ENCODE measurements around the gene TBATA. TPM values are rescaled to one million over a fixed set of nuclear protein-coding genes. Genes with fewer than 3 reads are reported as not detected.
A peak's percentile ranks its signal among the peaks of the same experiment; 100 is the strongest.

TBATA gene
- total and polyA plus RNA-seq, 10 donors, result 0.45 to 2.9 (median 0.63) TPM; not detected in 2

DNA sequence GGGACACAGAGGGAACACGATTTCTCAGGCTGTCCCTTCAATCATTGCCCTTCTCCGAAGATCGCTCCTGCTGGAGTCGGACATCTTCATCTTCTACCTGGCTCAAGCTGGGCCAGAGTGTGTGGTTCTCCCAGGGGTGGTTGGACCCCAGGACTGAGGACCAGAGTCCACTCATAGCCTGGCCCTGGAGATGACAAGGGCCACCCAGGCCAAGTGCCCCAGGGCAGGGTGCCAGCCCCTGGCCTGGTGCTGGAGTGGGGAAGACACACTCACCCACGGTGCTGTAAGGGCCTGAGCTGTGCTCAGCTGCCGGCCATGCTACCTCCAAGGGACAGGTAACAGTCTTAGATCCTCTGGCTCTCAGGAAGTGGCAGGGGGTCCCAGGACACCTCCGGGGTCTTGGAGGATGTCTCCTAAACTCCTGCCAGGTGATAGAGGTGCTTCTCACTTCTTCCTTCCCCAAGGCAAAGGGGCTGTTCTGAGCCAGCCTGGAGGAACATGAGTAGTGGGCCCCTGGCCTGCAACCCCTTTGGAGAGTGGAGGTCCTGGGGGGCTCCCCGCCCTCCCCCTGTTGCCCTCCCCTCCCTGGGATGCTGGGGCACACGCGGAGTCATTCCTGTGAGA, 23.3 kb downstream of the TBATA start:
- Histone ChIP-seq H3K27ac (no peak overlapping the region), H3K36me3 (no peaks in the 10 kb centered on the region), H3K4me3 (no peak overlapping the region), H3K9me3 (peaks cover 0 to 15% (median 12%) of the 10 kb centered on the region in 8 donors), H3K4me1 (peaks cover 0 to 8% (median 0%) of the 10 kb centered on the region in 6 donors), H3K27me3 (replicated peaks in 1 of 7) (peaks cover 0 to 13% (median 0%) of the 10 kb centered on the region in 7 donors)
- TF ChIP-seq POLR2A (IDR thresholded peaks at IDR 0.05) (no peak), POLR2AphosphoS5 (IDR thresholded peaks at IDR 0.05) (no peak)
- TF ChIP-seq, protein P1, sequence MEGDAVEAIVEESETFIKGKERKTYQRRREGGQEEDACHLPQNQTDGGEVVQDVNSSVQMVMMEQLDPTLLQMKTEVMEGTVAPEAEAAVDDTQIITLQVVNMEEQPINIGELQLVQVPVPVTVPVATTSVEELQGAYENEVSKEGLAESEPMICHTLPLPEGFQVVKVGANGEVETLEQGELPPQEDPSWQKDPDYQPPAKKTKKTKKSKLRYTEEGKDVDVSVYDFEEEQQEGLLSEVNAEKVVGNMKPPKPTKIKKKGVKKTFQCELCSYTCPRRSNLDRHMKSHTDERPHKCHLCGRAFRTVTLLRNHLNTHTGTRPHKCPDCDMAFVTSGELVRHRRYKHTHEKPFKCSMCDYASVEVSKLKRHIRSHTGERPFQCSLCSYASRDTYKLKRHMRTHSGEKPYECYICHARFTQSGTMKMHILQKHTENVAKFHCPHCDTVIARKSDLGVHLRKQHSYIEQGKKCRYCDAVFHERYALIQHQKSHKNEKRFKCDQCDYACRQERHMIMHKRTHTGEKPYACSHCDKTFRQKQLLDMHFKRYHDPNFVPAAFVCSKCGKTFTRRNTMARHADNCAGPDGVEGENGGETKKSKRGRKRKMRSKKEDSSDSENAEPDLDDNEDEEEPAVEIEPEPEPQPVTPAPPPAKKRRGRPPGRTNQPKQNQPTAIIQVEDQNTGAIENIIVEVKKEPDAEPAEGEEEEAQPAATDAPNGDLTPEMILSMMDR (IDR thresholded peaks at IDR 0.05 in 8 of 11, conservative IDR thresholded peaks at IDR 0.05 in 3 of 11), result no peak
- 67 to 92% (median 77%) methylated on average over 7 to 10 of the region's 10 CpGs for WGBS, 5 donors
- intact Hi-C loops (cut with DNase I; ENCODE audit: low total_unique reads), result no loop called here
- DNase-seq, result peak; percentile 51

DNA sequence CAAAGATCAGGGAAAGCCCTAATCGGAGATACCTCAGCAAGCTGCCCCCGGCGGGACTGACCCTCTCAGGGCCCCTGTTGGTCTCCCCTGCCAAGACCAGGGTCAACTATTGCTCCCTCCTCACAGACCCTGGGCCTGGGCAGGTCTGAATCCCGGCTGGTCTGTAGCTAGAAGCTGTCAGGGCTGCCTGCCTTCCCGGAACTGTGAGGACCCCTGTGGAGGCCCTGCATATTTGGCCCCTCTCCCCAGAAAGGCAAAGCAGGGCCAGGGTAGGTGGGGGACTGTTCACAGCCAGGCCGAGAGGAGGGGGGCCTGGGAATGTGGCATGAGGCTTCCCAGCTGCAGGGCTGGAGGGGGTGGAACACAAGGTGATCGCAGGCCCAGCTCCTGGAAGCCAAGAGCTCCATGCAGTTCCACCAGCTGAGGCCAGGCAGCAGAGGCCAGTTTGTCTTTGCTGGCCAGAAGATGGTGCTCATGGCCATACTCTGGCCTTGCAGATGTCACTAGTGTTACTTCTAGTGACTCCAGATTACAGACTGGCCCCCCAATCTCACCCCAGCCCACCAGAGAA, 24.1 kb downstream of the TBATA start:
- H3K4me3 ChIP-seq, result no peak overlapping the region
- intact Hi-C loops (cut with DNase I; ENCODE audit: low total_unique reads), result no loop called here
- H3K27ac ChIP-seq, result no peak overlapping the region
- H3K4me1 ChIP-seq, result peaks cover 0 to 8% (median 0%) of the 10 kb centered on the region in 6 donors
- TF ChIP-seq, protein P1 (IDR thresholded peaks at IDR 0.05 in 8 of 11, conservative IDR thresholded peaks at IDR 0.05 in 3 of 11), result no peak
- TF ChIP-seq POLR2AphosphoS5 (IDR thresholded peaks at IDR 0.05) (no peak), POLR2A (IDR thresholded peaks at IDR 0.05) (no peak)
- DNase-seq, result peak; percentile 67
- H3K9me3 ChIP-seq, result peaks cover 0 to 10% (median 6%) of the 10 kb centered on the region in 8 donors
- no peaks in the 10 kb centered on the region for H3K36me3 ChIP-seq
- 83 to 93% (median 87%) methylated on average over 4 to 7 of the region's 7 CpGs for WGBS, 5 donors
- H3K27me3 ChIP-seq (replicated peaks in 1 of 7), result peaks cover 0 to 13% (median 0%) of the 10 kb centered on the region in 7 donors

DNA sequence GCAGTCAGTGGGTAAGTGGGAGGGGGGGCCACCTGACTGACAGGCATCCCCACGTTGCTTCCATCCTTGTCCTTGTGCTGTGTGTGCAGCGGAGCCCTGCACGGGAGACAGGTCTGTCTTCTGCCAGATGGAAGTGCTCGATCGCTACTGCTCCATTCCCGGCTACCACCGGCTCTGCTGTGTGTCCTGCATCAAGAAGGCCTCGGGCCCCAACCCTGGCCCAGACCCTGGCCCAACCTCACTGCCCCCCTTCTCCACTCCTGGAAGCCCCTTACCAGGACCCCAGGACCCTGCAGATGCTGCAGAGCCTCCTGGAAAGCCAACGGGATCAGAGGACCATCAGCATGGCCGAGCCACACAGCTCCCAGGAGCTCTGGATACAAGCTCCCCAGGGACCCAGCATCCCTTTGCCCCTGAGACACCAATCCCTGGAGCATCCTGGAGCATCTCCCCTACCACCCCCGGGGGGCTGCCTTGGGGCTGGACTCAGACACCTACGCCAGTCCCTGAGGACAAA, 24.8 kb downstream of the TBATA start:
- H3K36me3 ChIP-seq, result no peaks in the 10 kb centered on the region
- H3K27ac ChIP-seq, result no peak overlapping the region
- H3K9me3 ChIP-seq, result peaks cover 0 to 2% (median 0%) of the 10 kb centered on the region in 8 donors
- 71 to 91% (median 75%) methylated on average over 10 to 12 of the region's 12 CpGs for WGBS, 5 donors
- no peak for TF ChIP-seq POLR2AphosphoS5 (IDR thresholded peaks at IDR 0.05)
- TF ChIP-seq, protein P1 (IDR thresholded peaks at IDR 0.05 in 8 of 11, conservative IDR thresholded peaks at IDR 0.05 in 3 of 11), result no peak
- no peak for TF ChIP-seq POLR2A (IDR thresholded peaks at IDR 0.05)
- peaks cover 0 to 8% (median 0%) of the 10 kb centered on the region in 6 donors for H3K4me1 ChIP-seq
- no peak overlapping the region for H3K4me3 ChIP-seq
- H3K27me3 ChIP-seq (replicated peaks in 1 of 7), result peaks cover 0 to 13% (median 0%) of the 10 kb centered on the region in 7 donors
- DNase-seq, result peak; percentile 67
- intact Hi-C loops (cut with DNase I; ENCODE audit: low total_unique reads), result no loop called here

DNA sequence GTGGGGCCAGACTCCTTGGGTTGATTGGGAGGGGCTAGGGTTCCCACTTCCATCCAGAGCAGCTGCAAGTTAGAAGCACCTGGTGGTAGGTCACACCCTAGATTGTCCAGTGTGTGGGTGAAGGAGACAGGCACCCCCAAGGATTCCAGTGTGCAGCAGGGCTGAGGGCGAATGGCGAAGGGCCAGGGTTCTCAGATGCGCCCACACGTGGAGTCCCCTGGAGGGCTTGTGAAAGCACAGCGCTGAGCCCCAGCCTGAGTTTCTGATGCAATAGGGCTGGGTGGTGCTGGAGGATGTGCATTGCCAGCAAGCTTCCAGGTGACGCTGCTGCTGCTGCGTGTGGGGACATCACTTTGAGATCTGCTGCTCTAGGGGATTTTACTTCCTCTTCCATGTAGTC, 25.4 kb downstream of the TBATA start:
- intact Hi-C loops (cut with DNase I; ENCODE audit: low total_unique reads), result loop anchor here (2.0 to 5.0 kb wide), 2 partner anchors 209 to 297 kb away; no protein-coding TSS in a partner anchor
- no peaks in the 10 kb centered on the region for H3K9me3 ChIP-seq
- TF ChIP-seq POLR2AphosphoS5 (IDR thresholded peaks at IDR 0.05), result peak in 1 of 3 donors; percentile 16
- TF ChIP-seq, protein P1 (IDR thresholded peaks at IDR 0.05 in 8 of 11, conservative IDR thresholded peaks at IDR 0.05 in 3 of 11), result no peak
- no peak for TF ChIP-seq POLR2A (IDR thresholded peaks at IDR 0.05)
- peaks cover 0 to 8% (median 0%) of the 10 kb centered on the region in 6 donors for H3K4me1 ChIP-seq
- DNase-seq, result peak; percentile 73
- 52 to 70% (median 55%) methylated on average over 2 to 7 of the region's 7 CpGs for WGBS, 5 donors
- no peak overlapping the region for H3K4me3 ChIP-seq
- no peaks in the 10 kb centered on the region for H3K36me3 ChIP-seq
- peaks cover 0 to 13% (median 0%) of the 10 kb centered on the region in 7 donors for H3K27me3 ChIP-seq (replicated peaks in 1 of 7)
- H3K27ac ChIP-seq, result no peak overlapping the region

Measured in spleen (tissue), 11 donors.